ENCODE data around the gene NDFIP2.

Gene NDFIP2

DNA sequence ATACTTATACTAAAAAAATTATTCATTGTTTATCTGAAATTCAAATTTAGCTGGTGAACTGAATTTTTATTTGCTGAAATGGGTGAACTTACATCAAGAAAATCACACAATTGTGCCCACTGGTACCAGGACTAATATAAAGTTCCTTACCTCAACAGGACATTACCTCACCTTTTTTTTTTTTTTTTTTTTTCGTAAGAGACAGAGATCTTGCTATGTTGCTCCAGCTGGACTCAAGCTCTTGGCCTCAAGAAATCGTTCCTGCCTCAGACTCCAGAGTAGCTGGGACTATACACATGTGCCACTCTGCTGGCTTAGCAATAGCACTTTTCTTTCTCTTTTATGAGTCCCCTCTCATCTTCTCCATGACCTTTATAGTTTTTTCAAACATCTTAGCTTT lies 22.5 kb upstream of the NDFIP2 start:
- H3K4me3 ChIP-seq (ENCODE audit: low read length, poor library complexity, severe bottlenecking): no peak overlapping the region
- no peaks in the 10 kb centered on the region for H3K9me2 ChIP-seq (replicated peaks; ENCODE audit: low read depth, low read length)
- H3K4me2 ChIP-seq (ENCODE audit: low read depth, low read length, poor library complexity, severe bottlenecking): no peak overlapping the region
- H4K20me1 ChIP-seq (ENCODE audit: insufficient read depth, low read length, poor library complexity, severe bottlenecking): no peaks in the 10 kb centered on the region
- no peak overlapping the region for H3K9ac ChIP-seq (ENCODE audit: low read depth, low read length, poor library complexity, severe bottlenecking)
- H3K27me3 ChIP-seq (ENCODE audit: insufficient read depth, low read length, poor library complexity, severe bottlenecking): no peaks in the 10 kb centered on the region
- TF ChIP-seq, protein P1, sequence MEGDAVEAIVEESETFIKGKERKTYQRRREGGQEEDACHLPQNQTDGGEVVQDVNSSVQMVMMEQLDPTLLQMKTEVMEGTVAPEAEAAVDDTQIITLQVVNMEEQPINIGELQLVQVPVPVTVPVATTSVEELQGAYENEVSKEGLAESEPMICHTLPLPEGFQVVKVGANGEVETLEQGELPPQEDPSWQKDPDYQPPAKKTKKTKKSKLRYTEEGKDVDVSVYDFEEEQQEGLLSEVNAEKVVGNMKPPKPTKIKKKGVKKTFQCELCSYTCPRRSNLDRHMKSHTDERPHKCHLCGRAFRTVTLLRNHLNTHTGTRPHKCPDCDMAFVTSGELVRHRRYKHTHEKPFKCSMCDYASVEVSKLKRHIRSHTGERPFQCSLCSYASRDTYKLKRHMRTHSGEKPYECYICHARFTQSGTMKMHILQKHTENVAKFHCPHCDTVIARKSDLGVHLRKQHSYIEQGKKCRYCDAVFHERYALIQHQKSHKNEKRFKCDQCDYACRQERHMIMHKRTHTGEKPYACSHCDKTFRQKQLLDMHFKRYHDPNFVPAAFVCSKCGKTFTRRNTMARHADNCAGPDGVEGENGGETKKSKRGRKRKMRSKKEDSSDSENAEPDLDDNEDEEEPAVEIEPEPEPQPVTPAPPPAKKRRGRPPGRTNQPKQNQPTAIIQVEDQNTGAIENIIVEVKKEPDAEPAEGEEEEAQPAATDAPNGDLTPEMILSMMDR (conservative IDR thresholded peaks at IDR 0.05; ENCODE audit: low read length): no peak
- no peak for TF ChIP-seq EZH2phosphoT487 (IDR thresholded peaks at IDR 0.05; ENCODE audit: borderline replicate concordance)
- 0 out of 2 replicates have a peak overlapping the region, but pooled peaks have one; percentile 45 for H2AFZ ChIP-seq (ENCODE audit: low read length)
- H3F3A ChIP-seq (ENCODE audit: low read depth): no peaks in the 10 kb centered on the region
- H3K36me3 ChIP-seq (ENCODE audit: insufficient read depth, low read length): no peaks in the 10 kb centered on the region
- H3K79me2 ChIP-seq (ENCODE audit: insufficient read depth, low read length): no peaks in the 10 kb centered on the region
- no peaks in the 10 kb centered on the region for H3K9me3 ChIP-seq (ENCODE audit: insufficient read depth, low read depth, low read length)
- H3K4me1 ChIP-seq (ENCODE audit: insufficient read depth, low read length, poor library complexity, severe bottlenecking): peaks cover 7% of the 10 kb centered on the region

DNA sequence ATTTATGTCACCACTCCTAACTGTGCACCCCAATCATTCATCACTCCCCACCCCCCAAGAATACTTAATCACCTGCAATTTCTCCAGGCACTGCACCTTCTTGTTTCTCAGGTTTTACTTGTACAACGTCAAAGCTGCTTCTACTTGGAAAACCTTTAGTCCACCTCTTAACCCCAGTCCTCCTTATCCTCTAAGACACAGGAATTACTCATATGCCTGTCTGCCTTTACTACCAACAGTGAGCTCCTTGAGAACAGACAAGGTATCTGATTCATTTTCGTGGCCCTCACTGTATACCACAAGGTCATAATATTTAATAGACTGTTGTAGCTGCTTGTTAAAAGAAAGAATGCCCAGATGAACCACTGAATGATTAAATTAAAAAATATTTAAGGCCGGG lies 21.0 kb upstream of the NDFIP2 start:
- Histone ChIP-seq H3K9ac (ENCODE audit: low read depth, low read length, poor library complexity, severe bottlenecking) (no peak overlapping the region), H3K36me3 (ENCODE audit: insufficient read depth, low read length) (no peaks in the 10 kb centered on the region), H2AFZ (ENCODE audit: low read length) (no peak overlapping the region), H3K4me2 (ENCODE audit: low read depth, low read length, poor library complexity, severe bottlenecking) (no peak overlapping the region), H4K20me1 (ENCODE audit: insufficient read depth, low read length, poor library complexity, severe bottlenecking) (no peaks in the 10 kb centered on the region), H3K4me3 (ENCODE audit: low read length, poor library complexity, severe bottlenecking) (no peak overlapping the region), H3K4me1 (ENCODE audit: insufficient read depth, low read length, poor library complexity, severe bottlenecking) (peaks cover 11% of the 10 kb centered on the region), H3K79me2 (ENCODE audit: insufficient read depth, low read length) (no peaks in the 10 kb centered on the region), H3K9me2 (replicated peaks; ENCODE audit: low read depth, low read length) (no peaks in the 10 kb centered on the region), H3F3A (ENCODE audit: low read depth) (no peaks in the 10 kb centered on the region), H3K9me3 (ENCODE audit: insufficient read depth, low read depth, low read length) (no peaks in the 10 kb centered on the region), H3K27me3 (ENCODE audit: insufficient read depth, low read length, poor library complexity, severe bottlenecking) (no peaks in the 10 kb centered on the region)
- TF ChIP-seq, protein P1 (conservative IDR thresholded peaks at IDR 0.05; ENCODE audit: low read length): no peak
- no peak for TF ChIP-seq EZH2phosphoT487 (IDR thresholded peaks at IDR 0.05; ENCODE audit: borderline replicate concordance)

DNA sequence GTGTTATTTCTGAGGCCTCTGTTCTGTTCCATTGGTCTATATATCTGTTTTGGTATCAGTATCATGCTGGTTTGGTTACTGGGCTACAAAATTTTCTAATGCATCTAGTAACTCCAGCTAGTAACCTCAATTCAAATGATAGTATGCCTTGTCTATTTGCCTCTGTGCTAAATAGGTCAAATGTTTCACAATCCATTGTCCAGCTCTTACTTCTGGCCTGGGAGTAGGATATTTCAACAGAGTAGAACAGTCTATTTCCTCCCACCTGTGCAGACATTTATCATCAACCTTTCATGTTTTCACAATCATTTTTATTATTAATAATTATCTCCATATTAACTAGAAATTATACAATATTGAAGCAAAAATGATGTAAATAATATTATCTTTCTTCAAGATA lies 18.1 kb upstream of the NDFIP2 start:
- no peaks in the 10 kb centered on the region for H3K9me2 ChIP-seq (replicated peaks; ENCODE audit: low read depth, low read length)

More for the DNA sequence above, 18.1 kb upstream of the NDFIP2 start:
- Histone ChIP-seq H3K4me2 (ENCODE audit: low read depth, low read length, poor library complexity, severe bottlenecking) (no peak overlapping the region), H3K4me1 (ENCODE audit: insufficient read depth, low read length, poor library complexity, severe bottlenecking) (peaks cover 23% of the 10 kb centered on the region), H3K4me3 (ENCODE audit: low read length, poor library complexity, severe bottlenecking) (no peak overlapping the region), H3K27me3 (ENCODE audit: insufficient read depth, low read length, poor library complexity, severe bottlenecking) (no peaks in the 10 kb centered on the region), H3K9ac (ENCODE audit: low read depth, low read length, poor library complexity, severe bottlenecking) (no peak overlapping the region), H3K79me2 (ENCODE audit: insufficient read depth, low read length) (no peaks in the 10 kb centered on the region), H2AFZ (ENCODE audit: low read length) (no peak overlapping the region), H3F3A (ENCODE audit: low read depth) (no peaks in the 10 kb centered on the region), H3K36me3 (ENCODE audit: insufficient read depth, low read length) (no peaks in the 10 kb centered on the region), H4K20me1 (ENCODE audit: insufficient read depth, low read length, poor library complexity, severe bottlenecking) (no peaks in the 10 kb centered on the region), H3K9me3 (ENCODE audit: insufficient read depth, low read depth, low read length) (no peaks in the 10 kb centered on the region)
- TF ChIP-seq EZH2phosphoT487 (IDR thresholded peaks at IDR 0.05; ENCODE audit: borderline replicate concordance): no peak
- TF ChIP-seq, protein P1 (conservative IDR thresholded peaks at IDR 0.05; ENCODE audit: low read length): no peak

Measured in Loucy (cell line).